HepG2 (cell line): ENCODE measurements around the gene RIMBP3C. TPM values are rescaled to one million over a fixed set of nuclear protein-coding genes. Genes with fewer than 3 reads are reported as not detected.

Experiments used
- ATAC-seq: fragments of 200-7000 bp; cut with Tn5 transposase; 3 replicates; pipeline ENCODE4 v1.9.1; 2020; ENCODE audit warnings: mild to moderate bottlenecking, moderate library complexity
- BruUV-seq: library from RNA; stranded (reverse); fragments of 400-500 nt; replicated peaks from 2 replicates; lab custom pipeline; 2021; lab: Mats Ljungman, UMichigan
- CTCF ChIA-PET: fragments of 300-600 bp; formaldehyde crosslinking; extraction: SDS; loops from one replicate; lab custom pipeline; 2021; ENCODE audit warnings: low total read pairs, inconsistent platforms, low intra/inter-chr PET ratio; lab: Yijun Ruan, JAX
- POLR2A ChIA-PET: fragments of 350-600 bp; sonication (Branson Sonifier 250); formaldehyde crosslinking; loops from one replicate; lab custom pipeline; 2020; ENCODE audit warnings: antibody characterized with exemption, inconsistent platforms; lab: Yijun Ruan, JAX
- DNase-seq: peaks from one replicate; pipeline ENCODE4 v3.0.0-alpha.2; 2015; ENCODE audit warnings: low spot score
- FAIRE-seq: peaks from 3 replicates; lab custom pipeline; 2011; peaks lifted over from hg19 to GRCh38; lab: Jason Lieb, UNC
- H2AFZ ChIP-seq: one replicate; pipeline ENCODE4 v1.6.1; 2011; ENCODE audit warnings: low read length, inconsistent platforms
- H3K27ac ChIP-seq: fragments of 300-600 bp; 3 replicates; pipeline ENCODE4 v1.8.0; 2011; ENCODE audit warnings: mixed run types, mild to moderate bottlenecking, mixed read lengths, low read length, inconsistent platforms; ENCODE audit not compliant: insufficient read depth; ENCODE audit errors: extremely low read length
- H3K27me3 ChIP-seq, 2 experiments: fragments of 200-600 bp in 1 of 2; 2 replicates in 1 of 2; 3 replicates in 1 of 2; pipeline versions ENCODE4 v1.6.0 to v1.8.0; 2011; ENCODE audit warnings: low read length in 2 of 2, mild to moderate bottlenecking in 2 of 2, moderate library complexity in 2 of 2, inconsistent platforms in 1 of 2; ENCODE audit not compliant: insufficient read depth in 2 of 2, control insufficient read depth in 1 of 2
- H3K36me3 ChIP-seq, 2 experiments: fragments of 200-600 bp in 1 of 2; replicated peaks in 1 of 2; 2 replicates in 1 of 2; 3 replicates in 1 of 2; pipeline versions ENCODE4 v1.5.1 to v1.8.0; 2011; ENCODE audit warnings: low read length in 2 of 2, inconsistent platforms in 1 of 2; ENCODE audit not compliant: insufficient read depth in 2 of 2, control insufficient read depth in 1 of 2
- H3K4me1 ChIP-seq: 2 replicates; pipeline ENCODE4 v1.5.1; 2012; ENCODE audit warnings: low read length, inconsistent platforms; ENCODE audit not compliant: insufficient read depth
- H3K4me2 ChIP-seq: 2 replicates; pipeline ENCODE4 v1.6.0; 2011; ENCODE audit warnings: low read depth, low read length, inconsistent platforms
- H3K4me3 ChIP-seq, 3 experiments: fragments of 200-600 bp in 1 of 3; sonication (generic), shearing (Covaris generic) in 1 of 3; replicated peaks in 1 of 3; 2 replicates each; pipeline ENCODE4 v1.5.1; 2011 to 2016; ENCODE audit warnings: low read length in 3 of 3, inconsistent platforms in 2 of 3, low read depth in 2 of 3, mild to moderate bottlenecking in 2 of 3, control low read depth in 1 of 3, mixed read lengths in 1 of 3; ENCODE audit not compliant: insufficient read depth in 1 of 3
- H3K79me2 ChIP-seq: one replicate; pipeline ENCODE4 v1.6.1; 2011; ENCODE audit warnings: low read length, inconsistent platforms; ENCODE audit not compliant: insufficient read depth
- H3K9ac ChIP-seq: 2 replicates; pipeline ENCODE4 v1.6.0; 2011; ENCODE audit warnings: mild to moderate bottlenecking, low read depth, low read length, inconsistent platforms; ENCODE audit not compliant: insufficient read depth
- H3K9me3 ChIP-seq: 2 replicates; pipeline ENCODE4 v1.5.1; 2012; ENCODE audit warnings: mild to moderate bottlenecking, low read length
- H4K20me1 ChIP-seq: 2 replicates; pipeline ENCODE4 v1.6.0; 2011; ENCODE audit warnings: inconsistent platforms, mild to moderate bottlenecking, low read length, moderate library complexity; ENCODE audit not compliant: insufficient read depth
- HHEX ChIP-seq: IDR thresholded peaks from 2 replicates; pipeline ENCODE4 v1.6.1; 2016; ENCODE audit warnings: control low read depth
- KAT8 ChIP-seq: IDR thresholded peaks from 2 replicates; pipeline ENCODE4 v1.6.1; 2016; ENCODE audit warnings: missing genetic modification reagents, missing compliant biosample characterization
- MAZ ChIP-seq, 2 experiments: sonication (generic) in 1 of 2; formaldehyde crosslinking in 1 of 2; IDR thresholded peaks; 2 replicates each; pipeline versions ENCODE4 v1.5.0 to v1.6.1; 2012 to 2020; ENCODE audit warnings: low read depth in 2 of 2, mild to moderate bottlenecking in 2 of 2, borderline replicate concordance in 1 of 2, improper control_type of control experiment in 1 of 2, low read length in 1 of 2, missing genetic modification reagents in 1 of 2, moderate library complexity in 1 of 2
- MEIS2 ChIP-seq: sonication (generic); formaldehyde crosslinking; IDR thresholded peaks from 2 replicates; pipeline ENCODE4 v1.9.0; 2021; ENCODE audit warnings: mild to moderate bottlenecking, missing genetic modification reagents
- MYNN ChIP-seq: sonication (generic); formaldehyde crosslinking; IDR thresholded peaks from 2 replicates; pipeline ENCODE4 v1.4.0; 2020; ENCODE audit warnings: mild to moderate bottlenecking, low read depth, missing genetic modification reagents
- RBFOX2 ChIP-seq: fragments of 200-400 bp; formaldehyde crosslinking; IDR thresholded peaks from 2 replicates; pipeline ENCODE4 v1.6.1; 2017; ENCODE audit warnings: low read depth, mild to moderate bottlenecking, low read length
- SETDB1 ChIP-seq: sonication (generic); formaldehyde crosslinking; IDR thresholded peaks from 2 replicates; pipeline ENCODE4 v1.5.1; 2020; ENCODE audit warnings: missing genetic modification reagents, mild to moderate bottlenecking, borderline replicate concordance
- U2AF2 ChIP-seq: fragments of 200-400 bp; formaldehyde crosslinking; IDR thresholded peaks from 2 replicates; pipeline ENCODE4 v1.6.1; 2017; ENCODE audit warnings: low read depth, mild to moderate bottlenecking, low read length
- ZKSCAN8 ChIP-seq: IDR thresholded peaks from 2 replicates; pipeline ENCODE4 v1.6.1; 2016; ENCODE audit warnings: borderline replicate concordance, missing genetic modification reagents, missing compliant biosample characterization
- ZNF12 ChIP-seq: sonication (generic); formaldehyde crosslinking; IDR thresholded peaks from 2 replicates; pipeline ENCODE4 v1.5.0; 2020; ENCODE audit warnings: missing genetic modification reagents
- ZNF136 ChIP-seq: sonication (generic); formaldehyde crosslinking; IDR thresholded peaks from 2 replicates; pipeline ENCODE4 v1.8.1; 2022; ENCODE audit warnings: low read depth, mild to moderate bottlenecking, moderate library complexity, missing genetic modification reagents
- ZNF260 ChIP-seq: sonication (generic); formaldehyde crosslinking; IDR thresholded peaks from 2 replicates; pipeline ENCODE4 v1.4.0; 2020; ENCODE audit warnings: missing genetic modification reagents, low read depth, mild to moderate bottlenecking, borderline replicate concordance
- ZNF383 ChIP-seq: sonication (generic); formaldehyde crosslinking; IDR thresholded peaks from 2 replicates; pipeline ENCODE4 v1.4.0; 2020; ENCODE audit warnings: missing genetic modification reagents, mild to moderate bottlenecking, borderline replicate concordance
- ZNF460 ChIP-seq: sonication (generic); formaldehyde crosslinking; IDR thresholded peaks from 2 replicates; pipeline ENCODE4 v1.5.1; 2020; ENCODE audit warnings: missing genetic modification reagents, mild to moderate bottlenecking, borderline replicate concordance
- ZNF713 ChIP-seq: sonication (generic); formaldehyde crosslinking; IDR thresholded peaks from 2 replicates; pipeline ENCODE4 v1.4.0; 2020; ENCODE audit warnings: mild to moderate bottlenecking, missing genetic modification reagents
- ZNF772 ChIP-seq: sonication (generic); formaldehyde crosslinking; IDR thresholded peaks from 2 replicates; pipeline ENCODE4 v1.5.0; 2020; ENCODE audit warnings: mild to moderate bottlenecking, missing genetic modification reagents
- WGBS: methylation state at CpG from one replicate; pipeline ENCODE4 v1.1.6; 2017; ENCODE audit warnings: low lambda C conversion rate; 5-methylcytosine and 5-hydroxymethylcytosine counted together
- in situ Hi-C: cut with HindIII; loops from 2 replicates; pipeline ENCODE4 v1.10.0; 2017; ENCODE audit warnings: low pct_unique_long_range_greater_than_20kb; ENCODE audit not compliant: extremely low pct_ligation_motif_present
- intact Hi-C: fragments of 100-400 bp; cut with micrococcal nuclease; formaldehyde crosslinking; loops from one replicate; pipeline ENCODE4 v1.10.0; 2022; ENCODE audit not compliant: unreplicated experiment
- polyA plus RNA-seq, 8 experiments: library from polyadenylated mRNA; depleted of rRNA in 3 of 8; stranded (reverse) in 7 of 8; unstranded in 1 of 8; fragments of >200 nt; fragmentation: Illumina TruSeq in 4 of 8; extraction: Trizol in 4 of 8; gene quantifications; 2 replicates each; pipeline versions ENCODE4 v1.2.1 to v1.2.3, GENCODE V29; 2011 to 2016; ENCODE audit warnings: low read depth in 4 of 8, missing spikeins in 1 of 8, mixed read lengths in 1 of 8; ENCODE audit not compliant: insufficient read depth in 1 of 8
- total RNA-seq, 5 experiments: library from RNA; depleted of rRNA; stranded (reverse); fragments of >200 nt; fragmentation: Illumina TruSeq; extraction: Trizol; gene quantifications; 2 replicates each; pipeline ENCODE4 v1.2.3, GENCODE V29; 2016; ENCODE audit warnings: low read depth in 1 of 5
- TF ChIP-seq, protein P1 (sequence below): sonication (generic); formaldehyde crosslinking; IDR thresholded peaks from 2 replicates; pipeline ENCODE4 v1.8.1; 2023; ENCODE audit warnings: missing genetic modification reagents, inconsistent platforms, borderline replicate concordance
- TF ChIP-seq, protein P2 (sequence below): sonication (generic); formaldehyde crosslinking; IDR thresholded peaks from 2 replicates; pipeline ENCODE4 v1.4.0; 2020; ENCODE audit warnings: mild to moderate bottlenecking, missing genetic modification reagents
- TF ChIP-seq, protein P3 (sequence below): sonication (generic); formaldehyde crosslinking; IDR thresholded peaks from 2 replicates; pipeline ENCODE4 v1.8.0; 2022; ENCODE audit warnings: missing genetic modification reagents, mild to moderate bottlenecking, moderate library complexity, borderline replicate concordance
- TF ChIP-seq, protein P4 (sequence below): sonication (generic); formaldehyde crosslinking; IDR thresholded peaks from 2 replicates; pipeline ENCODE4 v1.5.0; 2020; ENCODE audit warnings: missing genetic modification reagents, mild to moderate bottlenecking, borderline replicate concordance

Gene RIMBP3C
- total and polyA plus RNA-seq, 2 of the 13 experiments (the other 11 are each of a cell fraction or from before 2014, with no cell fraction given): 0.15 TPM; not detected in 1

DNA sequence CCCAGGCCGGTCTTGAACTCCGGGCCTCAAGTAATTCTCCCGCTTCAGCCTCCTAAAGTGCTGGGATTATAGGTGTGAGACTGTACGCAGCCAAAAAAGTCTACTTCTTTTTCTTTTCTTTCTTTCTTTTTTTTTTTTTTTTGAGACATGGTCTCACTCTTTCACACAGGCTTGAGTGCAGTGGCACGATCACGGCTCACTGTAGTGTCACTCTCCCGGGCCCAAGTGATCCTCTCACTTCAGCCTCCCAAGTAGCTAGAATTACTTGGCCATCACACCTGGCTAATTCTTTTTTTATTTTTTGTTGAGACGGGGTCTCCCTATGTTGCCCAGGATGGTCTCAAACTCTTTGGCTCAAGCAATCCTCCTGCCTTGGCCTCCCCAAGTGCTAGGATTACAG lies 12.7 kb upstream of the RIMBP3C start:
- Histone ChIP-seq H3K4me1 (peaks cover 19% of the 10 kb centered on the region), H4K20me1 (peaks cover 9% of the 10 kb centered on the region; the same call in 1 of the 2 replicates), H3K27me3 (no peaks in the 10 kb centered on the region; a peak in 1 of 5 replicates), H3K9me3 (no peaks in the 10 kb centered on the region), H3K27ac (no peak overlapping the region), H2AFZ (no peak overlapping the region), H3K79me2 (peaks cover 14% of the 10 kb centered on the region), H3K9ac (no peak overlapping the region), H3K4me3 (no peak overlapping the region), H3K36me3 (no peaks in the 10 kb centered on the region), H3K4me2 (no peak overlapping the region)
- BruUV-seq: no TSS peak
- ATAC-seq (no peak), FAIRE-seq (no peak), DNase-seq (no peak)
- WGBS: 83% methylated on average over 8 of the region's 8 CpGs
- ChIA-PET CTCF (no interaction called here), POLR2A (interaction anchor here (0.8 kb wide), 1 partner anchor 10 kb away, joined by 3 read pairs; no protein-coding TSS in a partner anchor)
- intact Hi-C loops: no loop called here
- TF ChIP-seq ZNF713 (CRISPR knock-in tag) (no peak), ZNF260 (no peak), KAT8 (CRISPR knock-in tag) (no peak), U2AF2 (no peak), ZNF383 (CRISPR knock-in tag) (no peak), RBFOX2 (no peak), HHEX (CRISPR knock-in tag) (no peak), MEIS2 (CRISPR knock-in tag) (no peak), SETDB1 (CRISPR knock-in tag) (no peak), ZNF12 (no peak), ZNF460 (CRISPR knock-in tag) (no peak), ZKSCAN8 (CRISPR knock-in tag) (no peak), MAZ (IDR thresholded peaks at IDR 0.05; ENCODE audit: borderline replicate concordance, low read depth, low read length) (no peak), MAZ (CRISPR knock-in tag; IDR thresholded peaks at IDR 0.05; ENCODE audit: low read depth) (no peak), ZNF772 (no peak), MYNN (CRISPR knock-in tag) (no peak), ZNF136 (CRISPR knock-in tag) (no peak)
- TF ChIP-seq, protein P1, sequence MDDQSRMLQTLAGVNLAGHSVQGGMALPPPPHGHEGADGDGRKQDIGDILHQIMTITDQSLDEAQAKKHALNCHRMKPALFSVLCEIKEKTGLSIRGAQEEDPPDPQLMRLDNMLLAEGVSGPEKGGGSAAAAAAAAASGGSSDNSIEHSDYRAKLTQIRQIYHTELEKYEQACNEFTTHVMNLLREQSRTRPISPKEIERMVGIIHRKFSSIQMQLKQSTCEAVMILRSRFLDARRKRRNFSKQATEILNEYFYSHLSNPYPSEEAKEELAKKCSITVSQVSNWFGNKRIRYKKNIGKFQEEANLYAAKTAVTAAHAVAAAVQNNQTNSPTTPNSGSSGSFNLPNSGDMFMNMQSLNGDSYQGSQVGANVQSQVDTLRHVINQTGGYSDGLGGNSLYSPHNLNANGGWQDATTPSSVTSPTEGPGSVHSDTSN (CRISPR knock-in tag): no peak
- TF ChIP-seq, protein P2, sequence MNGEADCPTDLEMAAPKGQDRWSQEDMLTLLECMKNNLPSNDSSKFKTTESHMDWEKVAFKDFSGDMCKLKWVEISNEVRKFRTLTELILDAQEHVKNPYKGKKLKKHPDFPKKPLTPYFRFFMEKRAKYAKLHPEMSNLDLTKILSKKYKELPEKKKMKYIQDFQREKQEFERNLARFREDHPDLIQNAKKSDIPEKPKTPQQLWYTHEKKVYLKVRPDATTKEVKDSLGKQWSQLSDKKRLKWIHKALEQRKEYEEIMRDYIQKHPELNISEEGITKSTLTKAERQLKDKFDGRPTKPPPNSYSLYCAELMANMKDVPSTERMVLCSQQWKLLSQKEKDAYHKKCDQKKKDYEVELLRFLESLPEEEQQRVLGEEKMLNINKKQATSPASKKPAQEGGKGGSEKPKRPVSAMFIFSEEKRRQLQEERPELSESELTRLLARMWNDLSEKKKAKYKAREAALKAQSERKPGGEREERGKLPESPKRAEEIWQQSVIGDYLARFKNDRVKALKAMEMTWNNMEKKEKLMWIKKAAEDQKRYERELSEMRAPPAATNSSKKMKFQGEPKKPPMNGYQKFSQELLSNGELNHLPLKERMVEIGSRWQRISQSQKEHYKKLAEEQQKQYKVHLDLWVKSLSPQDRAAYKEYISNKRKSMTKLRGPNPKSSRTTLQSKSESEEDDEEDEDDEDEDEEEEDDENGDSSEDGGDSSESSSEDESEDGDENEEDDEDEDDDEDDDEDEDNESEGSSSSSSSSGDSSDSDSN (CRISPR knock-in tag): no peak
- TF ChIP-seq, protein P3, sequence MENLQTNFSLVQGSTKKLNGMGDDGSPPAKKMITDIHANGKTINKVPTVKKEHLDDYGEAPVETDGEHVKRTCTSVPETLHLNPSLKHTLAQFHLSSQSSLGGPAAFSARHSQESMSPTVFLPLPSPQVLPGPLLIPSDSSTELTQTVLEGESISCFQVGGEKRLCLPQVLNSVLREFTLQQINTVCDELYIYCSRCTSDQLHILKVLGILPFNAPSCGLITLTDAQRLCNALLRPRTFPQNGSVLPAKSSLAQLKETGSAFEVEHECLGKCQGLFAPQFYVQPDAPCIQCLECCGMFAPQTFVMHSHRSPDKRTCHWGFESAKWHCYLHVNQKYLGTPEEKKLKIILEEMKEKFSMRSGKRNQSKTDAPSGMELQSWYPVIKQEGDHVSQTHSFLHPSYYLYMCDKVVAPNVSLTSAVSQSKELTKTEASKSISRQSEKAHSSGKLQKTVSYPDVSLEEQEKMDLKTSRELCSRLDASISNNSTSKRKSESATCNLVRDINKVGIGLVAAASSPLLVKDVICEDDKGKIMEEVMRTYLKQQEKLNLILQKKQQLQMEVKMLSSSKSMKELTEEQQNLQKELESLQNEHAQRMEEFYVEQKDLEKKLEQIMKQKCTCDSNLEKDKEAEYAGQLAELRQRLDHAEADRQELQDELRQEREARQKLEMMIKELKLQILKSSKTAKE (CRISPR knock-in tag): no peak
- TF ChIP-seq, protein P4, sequence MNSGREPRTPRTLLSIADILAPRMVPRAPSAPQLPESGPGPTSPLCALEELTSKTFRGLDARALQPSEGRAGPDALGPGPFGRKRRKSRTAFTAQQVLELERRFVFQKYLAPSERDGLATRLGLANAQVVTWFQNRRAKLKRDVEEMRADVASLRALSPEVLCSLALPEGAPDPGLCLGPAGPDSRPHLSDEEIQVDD (CRISPR knock-in tag): no peak
- in situ Hi-C loops: no loop called here
